Gastroesophageal sphincter (tissue), 4 donors: ENCODE results near the gene NSUN2. TPM values are rescaled to one million over a fixed set of nuclear protein-coding genes. Genes with fewer than 3 reads are reported as not detected.

Experiments used
- ATAC-seq: fragments of 150-250 bp; one replicate; pipeline ENCODE4 v1.9.1; 2016; ENCODE audit warnings: mild to moderate bottlenecking, moderate library complexity
- H3K27ac ChIP-seq, 4 donors: fragments of 200-600 bp; sonication (generic) in 3 of 4; 1 replicate in 3 of 4; 2 replicates in 1 of 4; pipeline ENCODE4 v1.5.1; 2016 to 2019
- H3K27me3 ChIP-seq: fragments of 200-600 bp; sonication (generic); one replicate; pipeline ENCODE4 v1.5.1; 2019
- H3K36me3 ChIP-seq, 2 donors: fragments of 200-600 bp; sonication (generic); one replicate each; pipeline ENCODE4 v1.5.1; 2019; ENCODE audit warnings: control low read depth in 1 of 2
- H3K4me1 ChIP-seq, 3 donors: fragments of 200-600 bp; sonication (generic); 1 replicate in 2 of 3; 2 replicates in 1 of 3; pipeline ENCODE4 v1.5.1; 2016 to 2019; ENCODE audit warnings: control low read depth in 2 of 3
- H3K4me3 ChIP-seq, 2 donors: fragments of 200-600 bp; sonication (generic); one replicate each; pipeline ENCODE4 v1.5.1; 2019; ENCODE audit warnings: mild to moderate bottlenecking in 1 of 2, moderate library complexity in 1 of 2
- H3K9me3 ChIP-seq, 3 donors: fragments of 200-600 bp; sonication (generic); one replicate each; pipeline ENCODE4 v1.5.1; 2017 to 2019; ENCODE audit warnings: control low read depth in 2 of 3
- EP300 ChIP-seq: sonication (generic); formaldehyde crosslinking; IDR thresholded peaks from one replicate; pipeline ENCODE4 v1.6.1; 2017; ENCODE audit warnings: antibody characterized with exemption, mild to moderate bottlenecking
- POLR2A ChIP-seq, 2 donors: fragments of 450-650 bp; IDR thresholded peaks; one replicate each; pipeline ENCODE4 v1.6.1; 2017; ENCODE audit warnings: antibody characterized with exemption in 2 of 2, mild to moderate bottlenecking in 2 of 2, moderate library complexity in 1 of 2
- POLR2AphosphoS5 ChIP-seq: sonication (generic); formaldehyde crosslinking; IDR thresholded peaks from one replicate; pipeline ENCODE4 v1.6.1; 2017; ENCODE audit warnings: antibody characterized with exemption
- WGBS, 2 donors: methylation state at CpG; one replicate each; pipeline ENCODE4 v1.1.5; 2018; ENCODE audit warnings: low coverage in 1 of 2; 5-methylcytosine and 5-hydroxymethylcytosine counted together
- total RNA-seq, 4 donors: library from RNA; depleted of rRNA; stranded (reverse); fragments of >200 nt; gene quantifications; one replicate each; pipeline ENCODE4 v1.1.0, GENCODE V29; 2016
- TF ChIP-seq, protein P1 (sequence below), 4 experiments: fragments of 200-600 bp in 2 of 4; fragments of 450-650 bp in 2 of 4; sonication (generic) in 1 of 4; IDR thresholded peaks; one replicate each; pipeline ENCODE4 v1.5.1; 2017 to 2019; ENCODE audit warnings: antibody characterized with exemption in 4 of 4, mild to moderate bottlenecking in 2 of 4, moderate library complexity in 2 of 4

Gene NSUN2
- total RNA-seq, 4 donors from 2014 or later = 34.0 to 50.3 (median 43.6) TPM

DNA sequence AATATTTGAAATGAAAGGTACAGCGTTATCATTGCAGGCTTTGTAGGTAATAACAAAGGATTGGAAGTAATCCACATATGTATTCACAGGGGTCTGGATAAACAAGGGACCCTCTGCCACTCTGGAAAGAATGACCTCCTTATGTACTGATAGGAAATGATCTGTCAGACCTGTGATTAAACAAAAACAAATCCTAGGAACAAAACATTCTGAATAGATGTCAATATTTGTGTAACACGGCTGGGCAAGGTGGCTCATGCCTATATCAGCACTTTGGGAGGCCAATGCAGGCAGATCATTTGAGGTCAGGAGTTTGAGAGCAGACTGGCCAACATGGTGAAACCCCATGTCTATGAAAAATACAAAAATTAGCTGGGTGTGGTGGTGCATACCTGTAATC is 42.3 kb downstream of the NSUN2 start:
- Histone ChIP-seq H3K4me3 (no peak overlapping the region), H3K36me3 (no peaks in the 10 kb centered on the region), H3K9me3 (no peaks in the 10 kb centered on the region), H3K27me3 (no peaks in the 10 kb centered on the region), H3K4me1 (no peaks in the 10 kb centered on the region), H3K27ac (no peak overlapping the region)
- WGBS, 2 donors = 69 to 80% methylated on average over 2 of the region's 2 CpGs
- ATAC-seq = no peak
- TF ChIP-seq, protein P1, sequence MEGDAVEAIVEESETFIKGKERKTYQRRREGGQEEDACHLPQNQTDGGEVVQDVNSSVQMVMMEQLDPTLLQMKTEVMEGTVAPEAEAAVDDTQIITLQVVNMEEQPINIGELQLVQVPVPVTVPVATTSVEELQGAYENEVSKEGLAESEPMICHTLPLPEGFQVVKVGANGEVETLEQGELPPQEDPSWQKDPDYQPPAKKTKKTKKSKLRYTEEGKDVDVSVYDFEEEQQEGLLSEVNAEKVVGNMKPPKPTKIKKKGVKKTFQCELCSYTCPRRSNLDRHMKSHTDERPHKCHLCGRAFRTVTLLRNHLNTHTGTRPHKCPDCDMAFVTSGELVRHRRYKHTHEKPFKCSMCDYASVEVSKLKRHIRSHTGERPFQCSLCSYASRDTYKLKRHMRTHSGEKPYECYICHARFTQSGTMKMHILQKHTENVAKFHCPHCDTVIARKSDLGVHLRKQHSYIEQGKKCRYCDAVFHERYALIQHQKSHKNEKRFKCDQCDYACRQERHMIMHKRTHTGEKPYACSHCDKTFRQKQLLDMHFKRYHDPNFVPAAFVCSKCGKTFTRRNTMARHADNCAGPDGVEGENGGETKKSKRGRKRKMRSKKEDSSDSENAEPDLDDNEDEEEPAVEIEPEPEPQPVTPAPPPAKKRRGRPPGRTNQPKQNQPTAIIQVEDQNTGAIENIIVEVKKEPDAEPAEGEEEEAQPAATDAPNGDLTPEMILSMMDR (IDR thresholded peaks at IDR 0.05) = no peak
- TF ChIP-seq POLR2AphosphoS5 = no peak
- no peak for TF ChIP-seq EP300
- no peak for TF ChIP-seq POLR2A (IDR thresholded peaks at IDR 0.05)

DNA sequence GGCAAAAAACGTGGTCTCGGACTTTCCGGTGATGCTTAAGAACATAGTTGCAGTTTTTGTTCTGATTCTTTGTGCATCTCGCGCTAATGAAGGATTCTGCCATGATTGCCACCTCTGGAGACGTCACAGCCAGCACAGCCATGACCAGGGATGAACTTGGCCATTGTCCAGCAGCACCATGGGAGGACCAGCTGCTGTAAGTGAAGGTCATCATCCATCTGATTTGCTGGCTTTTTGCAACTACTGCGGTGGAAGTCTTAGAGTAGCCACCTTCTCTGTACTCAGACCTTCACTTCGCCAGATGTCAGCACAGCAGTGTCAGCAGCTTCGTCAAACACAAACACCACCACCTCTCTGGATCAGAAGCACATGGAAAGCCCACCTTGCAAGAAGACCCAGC is 45.7 kb downstream of the NSUN2 start:
- Histone ChIP-seq H3K4me3 (no peak overlapping the region), H3K36me3 (no peaks in the 10 kb centered on the region), H3K4me1 (peaks cover 0 to 18% (median 5%) of the 10 kb centered on the region in 3 donors), H3K9me3 (no peaks in the 10 kb centered on the region), H3K27me3 (peaks cover 15% of the 10 kb centered on the region), H3K27ac (no peak overlapping the region)
- TF ChIP-seq POLR2A (IDR thresholded peaks at IDR 0.05) = no peak
- 83% methylated on average over 5 to 6 of the region's 9 CpGs for WGBS, 2 donors
- no peak for ATAC-seq

DNA sequence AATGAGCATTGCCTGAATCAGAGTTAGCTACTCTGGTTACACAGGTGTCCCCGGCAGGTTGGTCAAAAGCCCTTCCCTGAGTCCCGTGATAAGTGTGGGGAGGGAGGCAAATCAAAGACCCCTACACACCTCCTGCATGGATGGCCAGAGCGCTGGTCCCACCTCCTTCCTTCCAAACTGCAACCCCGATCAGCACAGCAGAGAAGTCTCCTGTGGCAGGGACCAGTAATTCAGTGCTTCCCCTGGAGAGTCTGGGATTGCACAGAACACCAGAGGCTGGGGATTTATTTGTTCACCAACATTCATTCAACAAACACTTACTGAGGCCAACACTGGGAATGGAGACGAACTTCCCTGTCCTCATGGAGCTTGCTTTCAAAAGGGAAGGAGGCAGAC is 46.2 kb downstream of the NSUN2 start:
- no peaks in the 10 kb centered on the region for H3K9me3 ChIP-seq
- TF ChIP-seq EP300 = no peak
- TF ChIP-seq, protein P1 (IDR thresholded peaks at IDR 0.05) = no peak
- TF ChIP-seq POLR2AphosphoS5 = no peak
- TF ChIP-seq POLR2A (IDR thresholded peaks at IDR 0.05) = no peak
- H3K36me3 ChIP-seq = no peaks in the 10 kb centered on the region
- ATAC-seq = no peak
- peaks cover 0 to 18% (median 5%) of the 10 kb centered on the region in 3 donors for H3K4me1 ChIP-seq
- H3K4me3 ChIP-seq = no peak overlapping the region
- peaks cover 18% of the 10 kb centered on the region for H3K27me3 ChIP-seq
- 75% methylated on average over 3 of the region's 5 CpGs; no CpG with 5 or more reads in 1 of the 2 donors for WGBS, 2 donors
- H3K27ac ChIP-seq = no peak overlapping the region

DNA sequence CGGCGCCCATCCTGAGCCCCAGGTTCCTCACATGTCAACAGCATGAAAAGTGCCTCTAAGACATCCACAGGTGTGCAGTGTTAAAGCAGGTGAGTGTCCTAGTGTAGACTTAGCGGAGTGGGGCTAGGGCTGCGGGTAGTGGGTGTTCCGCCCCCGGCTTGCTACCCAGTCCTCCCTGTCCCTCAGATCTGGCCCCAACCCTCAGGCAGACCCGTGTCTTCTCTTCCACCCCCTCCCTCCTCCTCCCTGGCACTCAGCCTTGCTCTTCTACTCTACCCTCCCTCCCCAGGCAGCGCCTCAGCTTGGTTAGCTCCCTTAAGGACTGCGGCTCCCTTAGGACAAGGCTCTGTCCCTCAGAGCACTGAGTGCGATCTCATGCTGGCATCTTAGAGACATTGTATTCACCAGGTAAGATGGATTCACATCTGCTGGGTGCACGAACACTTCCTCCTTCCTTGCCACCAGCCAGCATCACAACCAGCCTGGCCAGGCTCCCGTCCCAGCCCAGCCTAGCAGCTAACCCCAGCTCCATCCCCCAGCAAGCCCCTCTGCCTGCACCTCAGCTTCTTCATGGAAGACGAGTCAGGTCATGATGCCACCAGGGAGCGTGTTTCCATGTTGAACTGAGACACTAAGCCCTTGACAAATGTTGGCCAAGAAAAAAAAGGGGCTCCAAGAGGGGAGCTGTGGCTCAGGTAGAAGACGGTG is 46.8 kb downstream of the NSUN2 start:
- no peaks in the 10 kb centered on the region for H3K36me3 ChIP-seq
- WGBS, 2 donors = 80% methylated on average over 11 of the region's 15 CpGs; no CpG with 5 or more reads in 1 of the 2 donors
- H3K27me3 ChIP-seq = peaks cover 18% of the 10 kb centered on the region
- no peaks in the 10 kb centered on the region for H3K9me3 ChIP-seq
- TF ChIP-seq EP300 (no peak), POLR2AphosphoS5 (no peak), POLR2A (IDR thresholded peaks at IDR 0.05) (no peak)
- TF ChIP-seq, protein P1 (IDR thresholded peaks at IDR 0.05) = no peak
- no peak for ATAC-seq
- no peak overlapping the region for H3K27ac ChIP-seq
- peaks cover 0 to 18% (median 5%) of the 10 kb centered on the region in 3 donors for H3K4me1 ChIP-seq
- H3K4me3 ChIP-seq = no peak overlapping the region

DNA sequence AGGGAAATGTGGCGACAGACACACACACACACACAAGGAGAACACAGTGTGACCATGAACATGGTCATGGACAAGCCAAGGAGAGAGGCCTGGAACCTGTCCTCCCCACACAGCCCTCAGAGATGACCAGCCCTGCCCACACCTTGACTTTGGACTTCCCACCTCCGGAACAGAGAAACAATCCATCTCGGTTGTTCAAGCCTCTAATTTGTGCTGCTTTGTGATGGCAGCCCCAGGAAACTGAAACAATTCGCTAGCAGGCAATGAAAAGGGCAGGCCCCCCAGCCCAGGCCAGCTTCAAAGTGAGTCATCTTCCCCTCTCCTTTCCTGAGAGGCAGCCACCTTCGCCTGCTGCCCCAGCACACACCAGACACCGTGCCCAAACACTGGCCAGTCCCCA is 47.7 kb downstream of the NSUN2 start:
- Histone ChIP-seq H3K4me3 (no peak overlapping the region), H3K9me3 (no peaks in the 10 kb centered on the region), H3K36me3 (no peaks in the 10 kb centered on the region), H3K27ac (no peak overlapping the region), H3K4me1 (peaks cover 0 to 18% (median 5%) of the 10 kb centered on the region in 3 donors), H3K27me3 (peaks cover 18% of the 10 kb centered on the region)
- TF ChIP-seq POLR2A (IDR thresholded peaks at IDR 0.05) = no peak
- TF ChIP-seq POLR2AphosphoS5 = no peak
- WGBS, 2 donors = 100% methylated on average over 1 of the region's 6 CpGs; no CpG with 5 or more reads in 1 of the 2 donors
- ATAC-seq = no peak

DNA sequence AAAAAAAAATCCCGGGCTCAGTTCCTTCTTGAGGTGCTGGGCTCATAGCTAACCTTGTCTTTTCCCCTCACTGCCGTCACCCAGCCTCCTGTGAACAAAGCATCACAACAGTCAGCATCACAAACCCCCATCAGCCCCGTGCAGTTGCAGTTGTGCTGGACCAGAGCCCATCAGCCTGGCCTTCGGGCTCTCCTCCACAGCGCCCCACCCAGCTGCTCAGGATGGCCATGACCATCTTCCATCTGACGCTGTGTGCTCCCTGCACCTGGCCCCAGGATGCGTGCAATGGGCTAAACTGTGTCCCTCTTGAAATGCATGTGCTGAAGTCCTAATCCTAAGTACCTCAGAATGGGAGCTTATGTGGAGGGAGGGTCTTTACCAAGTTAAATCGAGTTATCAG is 48.1 kb downstream of the NSUN2 start:
- no peak overlapping the region for H3K27ac ChIP-seq
- H3K27me3 ChIP-seq = peaks cover 18% of the 10 kb centered on the region
- peaks cover 0 to 18% (median 5%) of the 10 kb centered on the region in 3 donors for H3K4me1 ChIP-seq
- TF ChIP-seq EP300 (no peak), POLR2A (IDR thresholded peaks at IDR 0.05) (no peak), POLR2AphosphoS5 (no peak)
- TF ChIP-seq, protein P1 (IDR thresholded peaks at IDR 0.05) = no peak
- no peak overlapping the region for H3K4me3 ChIP-seq
- no peaks in the 10 kb centered on the region for H3K9me3 ChIP-seq
- no peak for ATAC-seq
- 71% methylated on average over 1 of the region's 8 CpGs; no CpG with 5 or more reads in 1 of the 2 donors for WGBS, 2 donors
- H3K36me3 ChIP-seq = no peaks in the 10 kb centered on the region
